Pons (tissue), 1 donor: Measurements from ENCODE around the gene BDKRB1.

ENCODE experiments used
- DNase-seq: peaks from one replicate; pipeline ENCODE4 v3.0.0-alpha.2; 2016; ENCODE audit warnings: low spot score

BDKRB1 gene

DNA sequence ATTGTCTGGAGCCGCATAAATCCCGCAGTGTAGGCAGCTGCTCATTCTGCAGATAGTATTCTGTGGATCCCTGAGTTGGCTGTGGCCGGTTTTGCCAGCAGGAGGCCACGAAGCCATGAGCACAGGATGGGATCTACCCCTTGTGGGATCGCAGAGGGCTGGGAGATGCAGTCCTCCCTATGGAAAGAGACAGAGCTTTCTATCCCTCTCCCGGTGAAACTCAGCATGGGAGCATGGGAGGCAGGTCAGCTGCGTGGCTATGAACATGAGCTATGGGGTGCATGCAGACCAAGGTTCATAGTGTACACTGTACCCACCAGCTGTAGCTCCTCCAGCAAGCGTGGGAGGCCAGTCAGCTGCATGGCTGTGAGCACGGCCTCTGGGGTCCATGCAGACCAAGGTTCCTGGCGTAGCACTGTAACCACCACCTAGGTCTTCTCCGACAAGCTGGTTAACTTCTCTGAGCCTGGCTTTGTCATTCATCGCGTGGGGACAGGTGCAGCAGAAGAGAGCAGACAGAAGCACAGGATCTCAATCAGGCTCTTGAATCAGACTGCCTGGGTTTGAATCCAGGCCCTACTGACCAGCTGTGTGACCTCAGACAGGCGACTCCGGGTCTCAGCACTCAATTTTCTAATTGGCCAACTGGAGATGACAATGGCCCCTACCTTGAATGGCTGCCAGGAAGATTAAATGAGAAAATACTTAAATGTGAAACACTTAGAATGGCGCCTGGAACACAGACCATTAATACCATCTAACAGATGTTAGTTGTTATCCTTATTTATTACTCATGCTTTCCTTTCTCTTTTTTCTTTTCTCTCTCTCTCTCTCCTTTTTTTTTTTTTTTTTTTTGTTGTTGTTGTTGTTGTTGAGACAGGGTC, 6.0 kb downstream of the BDKRB1 start:
- DNase-seq: no peak

DNA sequence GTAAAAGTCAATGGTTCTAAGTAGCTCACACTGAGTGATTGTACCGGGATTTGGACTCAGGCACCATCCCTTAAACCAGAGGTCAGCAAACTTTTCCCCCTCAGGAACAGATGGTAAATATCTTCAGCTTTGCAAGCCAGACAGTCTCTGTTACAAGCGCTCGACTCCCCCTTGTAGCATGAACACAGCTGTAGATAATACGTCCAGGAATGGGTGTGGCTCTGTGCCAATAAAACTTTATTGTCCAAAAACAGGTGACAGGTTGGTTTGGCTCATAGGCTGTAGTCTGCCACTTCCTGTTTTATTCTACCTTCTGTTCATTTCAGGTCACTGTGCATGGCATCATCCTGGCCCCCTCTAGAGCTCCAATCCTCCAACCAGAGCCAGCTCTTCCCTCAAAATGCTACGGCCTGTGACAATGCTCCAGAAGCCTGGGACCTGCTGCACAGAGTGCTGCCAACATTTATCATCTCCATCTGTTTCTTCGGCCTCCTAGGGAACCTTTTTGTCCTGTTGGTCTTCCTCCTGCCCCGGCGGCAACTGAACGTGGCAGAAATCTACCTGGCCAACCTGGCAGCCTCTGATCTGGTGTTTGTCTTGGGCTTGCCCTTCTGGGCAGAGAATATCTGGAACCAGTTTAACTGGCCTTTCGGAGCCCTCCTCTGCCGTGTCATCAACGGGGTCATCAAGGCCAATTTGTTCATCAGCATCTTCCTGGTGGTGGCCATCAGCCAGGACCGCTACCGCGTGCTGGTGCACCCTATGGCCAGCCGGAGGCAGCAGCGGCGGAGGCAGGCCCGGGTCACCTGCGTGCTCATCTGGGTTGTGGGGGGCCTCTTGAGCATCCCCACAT, 7.6 kb downstream of the BDKRB1 start:
- DNase-seq: no peak

DNA sequence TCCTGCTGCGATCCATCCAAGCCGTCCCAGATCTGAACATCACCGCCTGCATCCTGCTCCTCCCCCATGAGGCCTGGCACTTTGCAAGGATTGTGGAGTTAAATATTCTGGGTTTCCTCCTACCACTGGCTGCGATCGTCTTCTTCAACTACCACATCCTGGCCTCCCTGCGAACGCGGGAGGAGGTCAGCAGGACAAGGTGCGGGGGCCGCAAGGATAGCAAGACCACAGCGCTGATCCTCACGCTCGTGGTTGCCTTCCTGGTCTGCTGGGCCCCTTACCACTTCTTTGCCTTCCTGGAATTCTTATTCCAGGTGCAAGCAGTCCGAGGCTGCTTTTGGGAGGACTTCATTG, 8.2 kb downstream of the BDKRB1 start:
- no peak for DNase-seq

DNA sequence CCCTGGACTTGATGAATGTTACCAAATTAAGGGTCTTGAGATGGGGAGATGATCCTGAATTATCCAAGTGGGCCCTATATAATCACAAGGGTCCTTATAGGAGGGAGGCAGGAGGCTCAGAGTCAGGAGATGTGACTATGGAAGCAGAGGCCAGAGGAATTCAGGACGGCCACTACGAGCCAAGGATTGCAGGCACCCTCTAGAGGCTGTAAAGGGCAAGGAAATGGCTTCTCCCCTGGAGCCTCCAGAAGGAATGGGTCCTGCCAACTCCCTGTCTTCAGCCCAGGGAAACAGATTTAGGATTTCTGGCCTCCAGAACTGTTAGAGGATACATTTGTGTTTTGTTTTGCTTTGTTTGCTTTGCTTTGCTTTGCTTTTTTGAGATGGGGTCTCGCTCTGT, 8.8 kb downstream of the BDKRB1 start:
- no peak for DNase-seq

DNA sequence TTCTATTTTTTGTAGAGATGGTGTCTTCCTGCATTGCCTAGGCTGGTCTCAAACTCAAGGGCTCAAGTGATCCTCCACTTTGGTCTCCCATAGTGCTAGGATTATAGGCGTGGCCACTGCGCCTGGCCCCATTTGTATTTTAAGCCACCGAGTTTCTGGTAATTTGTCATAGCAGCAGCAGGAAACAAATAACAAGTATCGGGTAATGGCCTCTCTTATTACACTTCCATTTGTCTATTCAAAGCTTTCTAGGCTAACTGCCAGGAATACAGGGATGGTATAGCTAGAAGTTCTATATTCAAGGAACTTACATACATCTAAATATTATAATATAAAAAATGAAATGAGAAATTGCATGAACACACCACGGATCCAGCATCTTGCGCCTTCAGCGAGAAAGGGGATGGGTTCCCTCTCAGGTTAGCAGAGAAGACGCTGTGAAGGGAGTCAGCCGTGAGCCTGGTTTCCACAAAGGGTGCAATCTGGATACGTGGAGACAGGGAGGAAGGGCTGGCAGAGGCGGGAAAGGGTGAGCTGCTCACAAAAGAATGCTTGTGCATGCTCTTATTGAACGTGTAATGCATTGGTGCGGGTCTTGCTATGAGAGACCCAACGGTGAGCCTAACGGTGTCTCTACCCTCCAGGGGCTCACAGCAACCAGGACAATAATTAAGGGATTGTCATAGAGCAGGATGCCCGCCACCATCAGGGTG, 9.5 kb downstream of the BDKRB1 start:
- DNase-seq: no peak

DNA sequence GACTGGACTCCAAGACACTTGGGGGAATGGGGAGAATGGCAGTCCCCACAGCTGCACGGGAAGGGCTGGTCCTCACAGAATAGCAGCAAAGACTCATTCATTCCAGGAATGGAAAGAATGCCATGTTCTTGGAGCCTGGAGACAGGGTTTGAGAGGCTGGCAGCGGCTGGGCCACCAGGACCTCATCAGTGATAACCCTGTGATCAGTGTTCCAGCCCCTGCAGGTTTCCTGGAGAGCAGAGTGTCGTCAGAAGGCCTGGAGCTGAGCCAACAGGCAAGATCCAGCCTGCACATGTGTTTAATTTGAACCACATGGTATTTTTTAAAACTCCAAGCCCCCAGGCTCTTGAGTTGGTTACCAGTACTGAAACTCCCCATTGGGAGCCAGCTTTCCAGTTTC, 11.3 kb downstream of the BDKRB1 start:
- no peak for DNase-seq

DNA sequence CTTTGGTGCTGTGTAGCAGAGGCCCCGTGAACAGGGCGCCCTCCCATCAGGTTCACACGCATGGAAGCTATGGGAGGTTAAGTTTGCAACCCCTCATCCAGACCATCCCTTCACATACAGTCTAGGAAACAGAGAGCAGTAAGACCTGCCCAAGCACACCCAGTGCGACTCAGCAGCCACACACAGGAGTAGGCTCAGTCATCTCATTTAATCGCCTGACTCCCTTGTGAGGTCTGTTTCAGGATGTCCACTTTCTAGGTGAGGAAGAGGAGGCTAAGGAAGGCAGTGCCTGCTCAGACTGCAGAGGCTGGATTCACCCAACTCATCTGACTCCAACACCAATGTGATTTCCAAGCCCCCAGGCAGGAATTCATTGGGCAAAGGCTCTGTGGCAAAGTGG, 11.9 kb downstream of the BDKRB1 start:
- no peak for DNase-seq

DNA sequence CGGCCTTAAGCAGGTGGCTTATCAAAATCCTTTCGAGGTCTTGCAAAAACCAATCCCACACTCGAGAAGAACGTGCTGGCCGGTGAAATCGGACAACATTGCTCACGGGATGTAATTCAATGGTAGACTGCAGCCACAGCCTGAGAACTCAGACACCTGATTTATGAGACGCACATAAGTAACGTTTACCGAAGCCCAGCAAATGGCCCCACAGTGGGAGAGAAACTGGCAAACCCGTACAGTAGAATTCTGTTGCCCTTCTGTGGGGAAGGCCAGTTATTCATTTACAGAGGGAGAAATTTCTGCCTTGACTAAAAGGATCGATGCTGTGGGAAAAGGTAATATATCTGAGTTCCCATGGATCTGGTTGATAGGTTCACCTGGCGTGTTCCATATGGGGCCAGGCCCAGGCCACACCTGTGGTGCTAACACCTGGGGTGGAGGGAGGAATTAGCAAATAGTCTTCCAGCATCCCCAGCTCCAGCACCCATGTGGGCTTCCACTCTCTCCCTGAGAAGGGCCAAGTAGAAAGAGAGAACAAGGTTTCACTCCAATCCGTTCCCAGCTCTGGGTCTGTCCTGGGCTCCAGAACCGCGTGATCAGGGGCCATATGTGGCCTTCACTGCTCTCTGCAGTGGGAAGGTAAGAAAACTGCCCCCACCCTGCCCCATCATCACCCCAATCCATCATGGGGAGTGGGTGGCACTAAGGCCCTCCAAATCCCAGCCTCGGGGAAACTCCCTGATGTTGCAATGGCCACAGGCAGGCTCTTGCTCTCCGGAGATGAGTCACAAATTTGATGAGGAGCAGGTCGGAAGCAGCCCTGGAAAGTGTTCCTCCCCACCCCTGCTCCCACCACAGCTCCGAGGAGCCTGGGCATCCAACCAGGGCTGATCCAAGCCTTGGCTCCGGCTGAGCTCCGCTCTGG, 12.7 kb downstream of the BDKRB1 start:
- no peak for DNase-seq

DNA sequence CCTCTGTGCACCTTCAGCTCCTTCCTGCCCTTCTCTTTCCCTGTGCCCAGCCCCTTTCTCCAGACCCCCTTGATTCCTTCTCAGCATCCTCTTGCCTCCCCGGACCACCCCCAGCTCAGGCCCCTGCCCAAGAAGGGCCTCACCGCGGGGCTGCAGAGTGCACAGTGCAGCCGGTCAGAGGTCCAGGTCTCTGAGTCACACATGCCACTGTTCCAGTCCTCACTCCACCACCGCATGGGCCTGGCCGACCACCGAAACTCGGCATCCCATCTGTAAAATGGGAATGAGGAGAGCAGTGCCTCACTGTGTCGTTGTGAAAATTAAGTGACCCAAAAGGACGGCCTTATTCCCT, 13.3 kb downstream of the BDKRB1 start:
- DNase-seq: no peak

DNA sequence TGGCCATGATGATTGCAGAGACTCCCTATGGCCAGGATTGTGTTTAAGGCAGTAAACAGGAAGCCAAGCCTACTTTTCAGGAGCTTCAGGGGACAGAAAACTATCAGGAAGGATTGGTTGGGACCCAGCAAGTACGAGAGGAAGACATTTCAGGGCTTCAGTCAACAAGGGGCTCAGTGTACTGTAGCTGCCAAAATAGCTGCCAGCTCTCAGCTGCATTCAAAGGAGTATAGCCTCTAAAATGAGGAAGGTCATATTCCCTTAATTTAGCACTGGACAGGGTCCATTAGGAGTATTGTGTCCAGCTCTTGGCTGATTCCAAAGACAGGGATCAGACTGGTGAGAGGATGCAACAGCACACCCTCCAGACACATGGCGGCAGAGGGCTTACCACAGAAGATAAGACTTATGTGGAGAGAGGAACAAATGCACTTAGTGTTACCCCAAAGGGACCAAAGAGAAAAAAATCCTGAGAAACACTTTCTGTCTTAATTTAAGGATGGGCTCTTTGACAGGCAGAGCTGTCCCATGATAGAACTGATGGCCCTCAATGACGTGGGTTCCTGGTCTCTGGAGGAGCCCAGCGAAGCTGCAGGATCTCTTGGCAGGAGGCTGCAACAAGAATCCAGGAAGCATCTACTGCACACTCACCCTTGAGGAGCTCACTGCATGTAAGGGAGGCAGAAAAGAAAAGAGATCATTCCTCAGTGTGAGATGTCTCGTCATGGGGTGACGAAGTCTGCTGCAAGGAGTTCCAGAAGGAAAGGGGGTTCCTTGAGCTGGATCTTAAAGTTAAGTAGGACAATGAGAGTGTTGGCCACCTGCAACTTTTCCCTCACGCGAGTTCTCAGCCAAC, 14.8 kb downstream of the BDKRB1 start:
- DNase-seq: no peak

DNA sequence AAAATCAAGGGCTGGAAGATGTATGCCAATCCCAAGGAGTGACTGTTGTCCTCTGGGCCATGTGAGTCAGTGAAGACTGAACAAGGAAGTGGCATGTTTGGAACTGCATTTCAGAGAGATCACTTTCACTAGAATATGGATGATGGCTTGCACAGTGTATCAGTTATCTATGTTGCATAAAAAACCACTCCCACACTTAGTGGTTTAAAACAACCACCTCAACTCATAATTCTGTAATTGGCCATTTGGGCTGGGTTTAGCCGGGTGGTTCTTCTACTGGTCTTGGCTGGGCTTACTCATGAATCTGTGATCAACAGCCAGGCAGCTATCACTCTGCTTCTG, 15.4 kb downstream of the BDKRB1 start:
- DNase-seq: no peak

DNA sequence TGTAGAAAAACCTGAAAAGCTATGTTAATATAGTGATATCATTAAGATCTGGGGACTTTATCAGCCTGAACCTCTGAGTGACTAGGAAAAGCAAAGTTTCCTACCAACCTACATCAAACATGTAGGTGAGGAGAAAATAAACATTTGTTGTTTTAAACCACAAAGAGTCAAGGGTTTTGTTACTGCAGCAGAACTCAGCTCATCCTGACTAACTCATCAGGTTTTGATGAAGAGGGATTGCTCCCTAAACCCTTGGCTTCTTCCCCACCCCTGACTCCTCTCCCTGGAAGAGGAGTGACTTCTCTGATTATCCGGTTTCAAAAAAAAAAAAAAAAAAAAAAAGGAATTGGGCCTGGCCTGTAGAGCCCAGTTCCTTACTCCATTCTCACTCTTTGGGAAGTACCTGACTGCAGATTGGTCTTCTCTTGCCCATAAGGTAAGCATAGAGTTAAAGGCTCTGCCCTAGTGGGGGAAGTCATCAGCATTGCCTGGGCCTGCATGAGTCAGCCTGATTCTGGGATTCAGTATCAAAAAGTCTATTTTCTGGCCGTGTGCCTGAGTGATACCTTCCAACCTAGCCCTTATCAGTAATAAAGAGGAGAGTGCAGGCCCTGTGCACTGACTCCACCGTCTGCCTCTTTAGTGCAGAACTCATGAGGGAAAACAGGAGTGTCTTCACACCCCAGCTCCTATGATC, 16.9 kb downstream of the BDKRB1 start:
- no peak for DNase-seq

DNA sequence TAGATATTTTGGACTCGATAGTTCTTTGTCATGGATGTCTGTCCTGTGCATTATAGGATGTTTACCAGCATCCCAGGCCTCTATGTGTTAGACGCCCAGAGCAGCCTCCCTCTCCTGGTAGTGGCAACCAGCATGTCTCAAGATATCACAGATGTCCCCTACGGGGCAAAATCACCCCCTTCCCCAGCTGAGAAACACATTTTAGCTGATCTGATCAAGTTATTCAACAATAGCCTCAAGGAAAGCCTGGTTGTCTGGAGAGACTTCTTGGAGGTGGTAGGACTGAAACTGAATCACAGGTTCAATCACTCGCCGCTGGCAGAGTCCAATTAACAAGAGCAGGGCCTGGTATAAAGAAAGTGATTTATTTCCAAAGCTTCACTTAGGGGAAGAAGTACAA, 17.6 kb downstream of the BDKRB1 start:
- no peak for DNase-seq

DNA sequence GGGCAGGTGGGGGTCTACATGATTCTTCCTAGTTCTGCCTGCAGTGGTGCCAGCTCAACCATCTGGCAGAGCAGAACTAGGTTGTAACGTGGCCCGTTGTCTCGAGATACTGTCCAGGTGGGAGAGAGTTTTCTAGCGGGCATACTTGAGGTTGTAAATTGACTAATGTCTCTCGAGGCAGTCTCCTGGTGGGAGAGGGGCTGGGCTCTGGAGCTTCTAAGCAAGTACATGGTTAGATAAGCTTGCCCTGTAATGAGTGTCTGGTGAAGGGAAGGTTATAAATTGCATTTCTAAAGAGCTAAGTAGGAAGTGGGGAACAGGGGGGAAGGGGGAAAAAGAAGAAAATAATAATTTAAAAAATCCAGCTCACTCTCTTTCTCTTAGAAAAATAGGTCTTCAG, 18.1 kb downstream of the BDKRB1 start:
- no peak for DNase-seq

DNA sequence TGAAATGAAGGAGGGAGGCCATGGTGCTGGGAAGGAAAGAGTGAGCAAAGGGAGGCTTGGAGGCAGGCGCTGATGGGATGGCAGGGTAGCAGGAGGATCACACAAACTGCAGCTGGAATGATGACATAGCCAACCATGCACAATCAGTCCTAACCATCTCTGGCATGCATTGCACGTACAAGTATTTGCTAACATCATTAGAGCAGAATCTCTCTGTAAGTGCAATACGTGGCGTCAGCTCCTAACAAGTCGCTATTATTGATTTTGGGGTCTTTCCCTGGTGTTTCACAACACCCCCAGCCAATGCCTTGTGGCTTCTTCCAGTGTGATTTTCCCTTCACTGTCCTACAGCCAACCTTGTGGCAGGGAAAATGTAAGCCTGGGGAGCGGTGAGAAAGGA, 18.5 kb downstream of the BDKRB1 start:
- peak; percentile 84 for DNase-seq

DNA sequence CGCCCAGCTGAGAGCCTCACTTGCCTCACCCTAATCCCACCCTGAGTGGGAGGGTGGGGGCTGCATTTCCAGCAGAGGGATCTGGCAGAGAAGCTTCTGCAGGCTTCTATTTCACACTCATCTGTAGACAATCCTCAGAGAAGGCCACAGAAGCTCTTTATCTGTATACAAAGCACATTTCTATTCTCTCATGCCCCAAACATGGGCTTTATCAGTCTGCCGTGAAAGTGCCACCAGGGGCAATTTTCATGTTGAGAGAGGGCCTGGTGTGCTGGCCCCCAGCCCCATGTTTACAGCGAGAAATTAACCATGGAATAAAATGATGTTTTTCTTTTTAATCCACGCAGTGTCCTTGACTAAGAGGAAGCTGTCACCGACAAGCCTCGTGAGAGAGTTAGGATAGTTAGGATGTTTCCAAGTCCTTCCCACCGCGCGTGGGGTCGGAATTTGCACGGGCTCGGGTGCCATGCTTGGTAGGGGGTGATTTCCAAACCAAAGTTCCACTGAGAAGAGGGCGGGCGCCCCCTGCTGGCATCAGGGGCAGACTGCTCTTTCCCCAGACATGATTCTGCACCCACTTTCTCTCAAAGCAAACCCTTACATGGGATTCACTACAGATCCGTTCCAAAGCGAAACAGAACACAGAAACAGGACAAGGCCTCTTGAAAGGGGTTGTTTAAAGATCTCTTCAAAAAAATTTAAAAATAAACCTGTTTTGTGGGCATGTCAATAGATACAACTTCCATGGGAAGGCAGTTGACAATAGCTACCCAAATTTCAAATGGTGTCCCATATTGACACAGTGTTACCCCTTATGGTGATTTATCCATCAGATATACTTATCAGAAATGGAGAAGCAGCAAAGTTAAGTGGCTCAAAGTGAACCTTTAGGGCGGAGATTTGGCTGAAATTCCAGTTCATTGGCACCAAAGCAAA, 19.4 kb downstream of the BDKRB1 start:
- peak; percentile 73 for DNase-seq

DNA sequence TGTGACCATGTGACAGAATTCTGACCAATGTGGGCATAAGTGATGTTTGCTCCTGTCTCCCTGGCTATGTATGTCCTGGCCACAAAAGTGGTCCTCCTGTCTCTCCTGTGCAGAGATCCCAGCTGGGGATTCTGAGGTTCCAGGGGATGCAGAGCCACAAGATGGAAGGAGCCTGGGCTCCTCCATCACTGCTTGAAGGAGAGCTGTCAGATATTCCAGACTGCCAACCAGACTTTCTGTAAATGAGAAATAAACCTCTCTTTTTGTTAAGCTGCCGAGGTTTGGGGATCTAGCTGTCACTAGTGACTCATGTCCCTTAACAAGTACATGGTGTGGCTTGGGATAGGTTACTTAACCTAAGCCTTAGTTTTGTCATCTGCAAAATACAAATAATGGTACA, 21.9 kb downstream of the BDKRB1 start:
- no peak for DNase-seq

DNA sequence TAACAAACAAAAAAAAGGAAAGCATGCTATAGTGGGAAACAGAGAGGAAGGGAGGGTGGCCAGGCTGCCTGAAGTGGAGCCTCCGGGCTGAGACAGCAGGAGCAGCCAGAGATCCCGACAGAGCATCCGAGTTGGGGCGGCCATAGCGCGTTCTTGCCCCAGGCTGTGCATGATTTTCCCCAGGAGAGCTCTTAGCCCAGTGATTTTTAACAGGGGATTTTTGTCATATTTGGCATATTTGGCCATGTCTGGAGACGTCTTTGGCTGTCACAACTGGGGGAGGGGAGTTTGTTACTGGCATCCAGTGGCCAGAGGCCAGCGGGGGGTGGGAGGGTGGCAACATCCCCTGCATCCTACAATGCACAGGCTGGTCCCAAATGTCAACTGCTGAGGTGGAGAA, 23.6 kb downstream of the BDKRB1 start:
- DNase-seq: no peak

DNA sequence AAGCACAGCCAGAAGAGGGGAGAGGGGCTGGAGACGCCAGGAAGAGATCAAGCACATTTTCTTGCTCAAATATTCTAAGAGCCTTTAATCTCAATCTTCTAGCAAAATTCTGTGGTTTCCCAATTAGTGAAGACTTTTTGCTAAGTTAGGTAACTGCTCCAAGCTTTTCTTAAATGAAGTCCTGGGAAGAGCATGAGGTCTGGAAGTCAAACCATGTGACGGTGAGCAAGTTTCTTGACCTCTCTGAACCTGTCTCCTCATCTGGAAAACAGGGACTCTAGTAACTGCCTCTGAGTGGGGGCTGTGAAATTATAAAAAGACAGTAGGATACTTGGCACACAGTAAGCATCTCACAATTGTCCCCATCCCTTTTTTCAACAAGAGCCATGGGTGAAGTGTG, 24.1 kb downstream of the BDKRB1 start:
- DNase-seq: no peak
